Measurements from ENCODE around the gene CD63.

CD63 gene

GRCh38 chr12:55706568-55707218, 22.1 kb downstream of the CD63 start:
- no peak for DNase-seq (ENCODE audit: low read depth in 1 of 2, low spot score in 1 of 2)

GRCh38 chr12:55705782-55706402, 22.9 kb downstream of the CD63 start:
- DNase-seq (ENCODE audit: low read depth in 1 of 2, low spot score in 1 of 2) = no peak

DNA sequence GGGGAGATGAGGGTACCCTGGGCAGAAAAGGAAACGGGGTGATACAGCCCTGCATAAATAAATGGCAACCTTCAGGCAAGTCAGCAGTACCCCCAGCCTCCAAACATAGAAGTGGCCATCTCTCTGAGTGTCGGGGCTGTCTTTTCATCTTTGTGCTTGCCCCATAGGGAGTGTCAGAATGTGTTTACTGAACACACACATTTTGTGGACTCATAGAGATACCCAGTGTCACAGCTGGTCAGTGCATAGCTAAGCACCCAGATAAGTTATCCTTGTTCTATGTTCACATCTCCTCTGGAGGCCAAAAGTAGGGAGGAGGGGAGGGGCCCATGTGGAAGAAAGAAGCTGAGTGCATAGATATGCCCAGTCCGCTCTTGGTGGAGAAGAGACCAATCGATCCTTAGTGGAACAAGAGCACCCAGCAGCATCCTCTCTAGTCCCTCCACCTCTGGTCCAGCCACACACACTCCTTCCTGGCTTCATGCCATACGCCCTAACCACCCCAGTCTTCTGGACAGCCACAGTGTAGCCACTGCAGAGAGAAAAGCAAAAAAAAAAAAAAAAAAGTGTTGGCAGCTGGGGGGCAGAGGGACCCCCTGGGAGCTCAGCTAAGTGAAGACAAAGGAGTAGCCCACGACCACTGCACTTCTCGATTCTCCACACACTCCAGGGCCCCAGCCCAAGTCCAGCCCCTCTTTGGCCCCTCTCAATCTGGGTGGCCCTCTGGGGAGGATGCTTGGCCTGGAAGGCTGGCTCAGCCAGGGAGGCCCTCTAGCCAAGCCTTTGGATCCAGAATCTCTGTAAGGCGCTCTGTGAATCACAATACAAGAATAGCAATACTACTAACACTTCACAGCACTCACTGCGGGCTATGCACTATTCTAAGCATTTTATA, 23.7 kb downstream of the CD63 start:
- DNase-seq (ENCODE audit: low read depth in 1 of 2, low spot score in 1 of 2) = no peak

DNA sequence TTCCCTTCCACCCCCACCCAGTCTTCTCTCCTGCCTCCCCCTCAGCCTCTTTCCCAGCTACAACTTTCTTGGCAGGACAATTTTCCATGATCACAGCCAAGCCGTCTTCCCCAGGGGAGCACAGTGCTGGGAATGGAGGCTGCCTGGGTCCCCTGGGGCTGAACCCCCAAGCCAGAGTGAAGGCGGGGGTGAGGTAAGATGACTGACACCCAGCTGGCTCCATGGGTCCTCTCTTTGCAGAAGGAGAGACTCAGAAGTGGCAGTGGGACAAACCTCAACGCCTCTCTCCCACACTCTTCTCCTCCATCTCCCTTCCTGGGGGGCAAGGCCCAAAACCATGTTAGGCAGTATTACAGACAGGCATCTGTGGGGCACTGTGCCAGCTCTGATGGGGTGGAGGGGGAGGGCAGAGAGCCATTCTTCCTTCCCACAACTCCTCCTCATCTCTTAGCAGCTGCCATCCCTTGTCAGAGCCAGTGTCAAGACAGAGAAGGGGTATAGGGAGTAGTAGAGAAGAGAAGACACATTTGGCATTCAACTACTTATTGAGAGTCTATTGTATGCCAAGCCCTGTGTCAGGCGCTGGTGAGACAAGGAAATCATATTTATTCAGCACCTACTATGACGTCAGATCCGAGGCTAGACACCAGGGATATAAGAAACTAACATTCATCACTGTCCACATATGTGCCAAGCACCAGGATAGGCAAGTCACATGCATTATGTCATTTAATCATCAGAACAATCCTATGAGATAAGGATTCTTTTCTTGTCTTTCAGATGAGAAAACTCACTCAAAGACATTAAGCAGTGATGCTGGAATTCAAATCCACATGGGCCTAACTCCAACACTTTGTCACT, 24.7 kb downstream of the CD63 start:
- DNase-seq (ENCODE audit: low read depth in 1 of 2, low spot score in 1 of 2) = no peak

DNA sequence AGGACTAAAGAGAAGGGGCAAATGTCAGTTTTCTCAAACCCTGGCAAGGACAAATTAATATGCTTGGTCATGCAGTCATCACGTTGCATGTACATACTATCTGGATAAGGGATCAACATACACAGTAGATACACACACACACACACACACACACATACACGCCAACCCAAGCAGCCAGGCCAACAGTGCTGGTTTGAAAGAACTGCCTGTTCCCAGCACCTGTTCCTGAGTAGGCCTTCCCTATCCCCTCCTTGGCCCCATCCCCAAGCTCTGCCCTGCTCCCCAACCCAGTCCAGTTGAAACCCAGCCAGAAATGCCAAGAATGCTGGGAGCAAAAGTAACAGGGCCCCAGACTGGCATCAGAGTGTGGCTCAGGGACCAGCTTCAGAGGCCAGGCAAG, 25.5 kb downstream of the CD63 start:
- DNase-seq (ENCODE audit: low read depth in 1 of 2, low spot score in 1 of 2) = no peak

DNA sequence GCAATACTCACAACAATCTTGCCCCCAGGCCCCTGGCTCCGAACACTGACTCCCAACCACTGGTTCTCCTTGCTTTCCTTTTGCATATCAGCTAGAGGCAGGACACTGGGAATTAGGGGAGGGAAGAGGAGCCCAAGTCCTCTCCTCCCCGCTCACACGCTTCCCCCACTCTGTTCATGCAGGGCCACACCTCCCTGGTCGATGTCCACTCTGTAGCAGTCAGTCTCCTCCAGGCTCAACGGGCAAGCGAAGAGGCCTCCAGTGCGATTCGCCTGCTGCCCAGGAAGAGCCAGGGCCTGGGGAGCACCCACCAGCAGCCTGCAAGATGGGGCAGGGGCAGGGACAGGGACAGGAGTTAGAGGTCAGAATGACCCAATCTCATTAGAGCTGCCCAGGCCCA, 25.9 kb downstream of the CD63 start:
- no peak for DNase-seq (ENCODE audit: low read depth in 1 of 2, low spot score in 1 of 2)

GRCh38 chr12:55700255-55701018, 28.4 kb downstream of the CD63 start:
- no peak for DNase-seq (ENCODE audit: low read depth in 1 of 2, low spot score in 1 of 2)

- DNase-seq (ENCODE audit: low read depth in 1 of 2, low spot score in 1 of 2) = no peak
Measured at GRCh38 chr12:55699471-55700055, 29.2 kb downstream of the CD63 start.

- DNase-seq (ENCODE audit: low read depth in 1 of 2, low spot score in 1 of 2) = no peak
Measured at GRCh38 chr12:55698965-55699364, 29.8 kb downstream of the CD63 start.

DNA sequence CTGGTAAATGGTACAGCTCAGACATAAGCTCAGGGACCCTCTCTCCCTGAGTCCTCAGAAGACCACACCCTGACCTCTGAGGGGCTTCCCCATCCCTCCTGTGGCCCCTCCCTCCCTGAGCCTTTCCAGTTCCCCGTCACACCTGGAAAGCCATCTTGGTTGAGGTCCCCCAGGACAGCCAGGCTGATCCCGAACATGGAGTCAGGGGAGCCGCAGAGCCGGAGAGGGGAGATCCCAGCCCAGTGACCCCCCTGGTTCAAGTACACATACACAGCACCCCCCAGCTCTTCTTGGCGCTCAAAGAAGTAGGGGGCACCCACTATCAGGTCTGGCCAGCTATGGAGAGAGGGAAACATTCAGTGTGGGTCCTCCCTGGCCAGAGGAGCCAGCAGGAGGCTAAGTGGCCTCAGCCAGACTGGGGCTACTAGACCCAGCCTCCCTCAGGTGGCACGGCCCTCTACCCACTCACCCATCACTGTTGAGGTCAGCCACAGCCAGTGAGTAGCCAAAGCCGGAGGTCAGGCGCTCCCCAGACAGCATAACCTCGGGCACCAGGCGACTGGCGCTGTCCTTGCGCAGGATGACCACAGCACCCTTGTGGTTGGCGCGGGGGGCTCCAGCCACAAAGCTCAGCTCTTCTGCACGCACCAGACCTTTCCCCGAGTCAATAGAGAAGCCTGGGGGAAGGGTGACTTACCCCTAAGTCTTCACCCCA, 30.4 kb downstream of the CD63 start:
- no peak for DNase-seq (ENCODE audit: low read depth in 1 of 2, low spot score in 1 of 2)

- no peak for DNase-seq (ENCODE audit: low read depth in 1 of 2, low spot score in 1 of 2)
Measured at GRCh38 chr12:55697686-55698085, 31.1 kb downstream of the CD63 start.

GRCh38 chr12:55696796-55697462, 31.9 kb downstream of the CD63 start:
- no peak for DNase-seq (ENCODE audit: low read depth in 1 of 2, low spot score in 1 of 2)

DNA sequence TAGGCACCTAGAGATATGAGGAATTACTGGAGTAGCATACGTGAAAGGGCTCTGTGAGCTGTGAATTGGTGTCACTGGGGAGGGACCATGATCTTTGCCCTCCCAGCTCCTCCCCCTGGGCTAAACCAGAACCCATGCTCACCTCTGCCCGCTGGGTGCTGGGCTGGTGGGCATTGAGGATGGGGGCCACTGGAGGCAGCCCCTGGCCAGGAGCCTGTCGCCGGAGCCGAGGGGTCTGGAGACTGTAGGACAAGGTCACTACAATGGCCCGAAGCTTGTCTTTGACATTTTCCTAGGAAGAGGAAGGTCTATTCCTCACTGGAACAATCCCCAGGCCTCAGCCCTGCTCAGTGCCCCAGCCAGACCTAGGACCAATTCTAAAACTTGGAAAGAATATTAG, 32.7 kb downstream of the CD63 start:
- DNase-seq (ENCODE audit: low read depth in 1 of 2, low spot score in 1 of 2) = no peak

DNA sequence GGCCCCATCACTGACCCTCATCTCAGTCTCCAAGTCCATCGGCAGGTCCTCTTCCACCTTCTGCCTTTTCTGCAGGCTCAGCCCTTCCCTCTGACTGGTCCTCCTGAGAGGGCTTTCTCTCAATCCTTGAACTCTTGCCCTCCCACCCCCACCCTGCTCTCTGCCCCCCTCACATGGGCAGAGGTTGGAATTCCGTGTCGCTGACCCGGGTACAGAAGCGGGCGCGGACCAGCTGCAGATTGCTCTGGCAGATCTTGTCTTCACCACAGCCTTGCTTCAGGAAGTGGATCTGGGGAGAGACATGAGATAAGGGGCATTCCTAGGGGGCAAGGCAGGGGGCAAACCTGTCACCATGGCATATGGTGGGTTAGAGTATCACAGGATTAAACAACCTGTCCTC, 33.5 kb downstream of the CD63 start:
- no peak for DNase-seq (ENCODE audit: low read depth in 1 of 2, low spot score in 1 of 2)

- DNase-seq (ENCODE audit: low read depth in 1 of 2, low spot score in 1 of 2) = no peak
Measured at GRCh38 chr12:55694651-55695050, 34.2 kb downstream of the CD63 start.

DNA sequence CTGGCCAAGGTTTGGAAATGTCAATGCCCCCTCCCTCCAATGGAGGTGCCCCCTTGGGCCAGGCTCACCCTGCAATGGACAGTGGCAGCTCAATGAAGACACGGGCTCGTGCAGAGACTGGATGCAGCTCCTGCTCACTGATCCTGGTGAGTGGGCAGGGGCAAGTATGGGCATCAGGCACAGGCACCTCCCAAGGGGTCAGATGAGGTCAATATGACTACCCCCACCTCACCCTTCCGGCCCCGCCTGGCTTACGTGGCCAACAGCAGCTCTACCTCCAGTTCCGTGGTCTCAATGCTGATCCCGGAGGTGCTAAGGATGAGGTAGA, 34.7 kb downstream of the CD63 start:
- no peak for DNase-seq (ENCODE audit: low read depth in 1 of 2, low spot score in 1 of 2)

DNA sequence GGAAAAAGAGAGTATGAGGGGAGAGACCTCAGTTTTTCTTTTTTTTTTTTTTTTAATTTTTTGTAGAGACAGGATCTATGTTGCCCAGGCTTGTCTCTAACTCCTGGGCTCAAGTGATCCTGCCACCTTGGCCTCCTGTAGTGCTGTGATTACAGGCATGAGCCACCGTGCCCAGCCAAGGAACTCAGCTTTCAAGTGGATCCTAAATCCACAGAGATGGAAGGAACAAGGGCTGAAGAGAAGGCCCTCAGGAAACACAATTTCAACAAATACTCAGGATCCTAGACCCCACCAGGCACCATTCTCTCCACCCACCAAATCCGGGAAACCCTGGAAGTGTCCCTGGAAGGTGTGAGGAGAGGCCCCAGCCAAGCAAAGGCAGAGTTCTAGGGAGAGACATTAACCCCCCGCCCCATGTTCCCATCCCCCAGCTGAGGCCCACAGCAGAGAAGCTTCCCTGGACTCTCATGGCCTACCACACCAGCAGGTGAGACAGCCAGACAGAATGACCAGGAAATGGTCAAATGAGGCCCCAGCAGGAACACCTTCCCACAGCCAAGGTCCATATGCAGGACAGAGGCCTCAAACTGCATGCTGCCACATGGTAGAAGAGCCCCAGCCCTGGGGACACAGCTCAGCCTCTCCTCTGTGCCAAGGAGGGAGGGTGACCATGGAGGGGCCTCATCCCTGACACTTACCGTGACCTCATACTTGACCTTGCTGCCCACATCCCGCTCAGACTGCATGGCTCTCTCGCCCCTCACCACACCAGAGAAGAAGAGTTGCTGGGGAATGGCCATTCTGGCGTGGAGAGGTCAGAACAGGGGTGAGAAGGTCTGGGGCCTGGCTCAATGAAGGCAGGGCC, 35.3 kb downstream of the CD63 start:
- no peak for DNase-seq (ENCODE audit: low read depth in 1 of 2, low spot score in 1 of 2)

- DNase-seq (ENCODE audit: low read depth in 1 of 2, low spot score in 1 of 2) = no peak
Measured at GRCh38 chr12:55692631-55693322, 36.0 kb downstream of the CD63 start.
